OCI-LY7 (cell line): ENCODE data around the gene WASF3.

Source experiments
- EZH2phosphoT487 ChIP-seq: fragments of 200-600 bp; sonication (generic); IDR thresholded peaks from 2 replicates; pipeline ENCODE4 v1.6.1; 2018; ENCODE audit warnings: low read depth, borderline replicate concordance, mild to moderate bottlenecking, mixed run types, antibody characterized with exemption, low read length, moderate library complexity, mixed read lengths
- TF ChIP-seq, protein P1 (sequence below): fragments of 200-600 bp; sonication (generic); conservative IDR thresholded peaks from 2 replicates; pipeline ENCODE4 v1.5.1; 2014; ENCODE audit warnings: mild to moderate bottlenecking, antibody characterized with exemption, low read length, moderate library complexity, mixed read lengths

DNA sequence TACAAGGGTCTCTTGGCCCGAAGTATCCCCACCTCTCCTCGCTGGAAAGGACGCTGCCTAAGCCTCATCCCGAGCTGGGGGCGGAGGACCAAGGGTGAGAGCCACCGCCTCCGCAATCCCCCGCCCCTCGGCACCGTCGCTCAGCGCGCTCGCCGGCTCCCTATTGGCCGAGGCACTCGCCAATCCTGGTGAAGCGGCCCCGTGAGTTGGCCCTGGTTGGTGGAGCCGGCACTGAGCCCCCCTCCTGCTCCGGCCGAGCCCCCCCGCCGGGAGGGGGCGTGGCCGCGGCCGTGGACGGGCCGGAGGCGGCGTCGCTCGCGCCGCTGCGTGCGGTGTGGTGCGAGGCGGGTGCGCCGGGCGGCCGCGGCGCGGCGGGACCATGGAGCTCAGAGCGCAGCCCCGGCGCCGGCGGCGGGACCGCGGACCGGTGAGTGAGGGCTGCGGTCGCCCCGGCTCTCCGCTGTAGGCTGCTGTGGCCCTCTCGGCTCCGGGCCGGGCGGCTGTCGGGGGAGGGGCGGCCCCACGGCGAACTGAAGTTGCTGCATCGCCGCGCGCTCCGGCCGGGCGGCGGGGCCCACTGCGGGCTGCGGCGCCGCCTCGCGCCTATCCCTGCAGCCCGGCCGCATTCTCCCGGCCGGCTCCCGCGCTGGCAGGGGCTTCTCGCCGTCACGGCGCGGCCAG is at the start of gene WASF3:
- TF ChIP-seq, protein P1, sequence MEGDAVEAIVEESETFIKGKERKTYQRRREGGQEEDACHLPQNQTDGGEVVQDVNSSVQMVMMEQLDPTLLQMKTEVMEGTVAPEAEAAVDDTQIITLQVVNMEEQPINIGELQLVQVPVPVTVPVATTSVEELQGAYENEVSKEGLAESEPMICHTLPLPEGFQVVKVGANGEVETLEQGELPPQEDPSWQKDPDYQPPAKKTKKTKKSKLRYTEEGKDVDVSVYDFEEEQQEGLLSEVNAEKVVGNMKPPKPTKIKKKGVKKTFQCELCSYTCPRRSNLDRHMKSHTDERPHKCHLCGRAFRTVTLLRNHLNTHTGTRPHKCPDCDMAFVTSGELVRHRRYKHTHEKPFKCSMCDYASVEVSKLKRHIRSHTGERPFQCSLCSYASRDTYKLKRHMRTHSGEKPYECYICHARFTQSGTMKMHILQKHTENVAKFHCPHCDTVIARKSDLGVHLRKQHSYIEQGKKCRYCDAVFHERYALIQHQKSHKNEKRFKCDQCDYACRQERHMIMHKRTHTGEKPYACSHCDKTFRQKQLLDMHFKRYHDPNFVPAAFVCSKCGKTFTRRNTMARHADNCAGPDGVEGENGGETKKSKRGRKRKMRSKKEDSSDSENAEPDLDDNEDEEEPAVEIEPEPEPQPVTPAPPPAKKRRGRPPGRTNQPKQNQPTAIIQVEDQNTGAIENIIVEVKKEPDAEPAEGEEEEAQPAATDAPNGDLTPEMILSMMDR, result no peak
- no peak for TF ChIP-seq EZH2phosphoT487
